Suppressor macrophage (primary cell): ENCODE measurements around the gene GLB1L3.

Experiments used
- DNase-seq, 4 experiments: peaks; one replicate each; pipeline ENCODE4 v3.0.0-alpha.2; 2020 to 2022

GLB1L3 gene

DNA sequence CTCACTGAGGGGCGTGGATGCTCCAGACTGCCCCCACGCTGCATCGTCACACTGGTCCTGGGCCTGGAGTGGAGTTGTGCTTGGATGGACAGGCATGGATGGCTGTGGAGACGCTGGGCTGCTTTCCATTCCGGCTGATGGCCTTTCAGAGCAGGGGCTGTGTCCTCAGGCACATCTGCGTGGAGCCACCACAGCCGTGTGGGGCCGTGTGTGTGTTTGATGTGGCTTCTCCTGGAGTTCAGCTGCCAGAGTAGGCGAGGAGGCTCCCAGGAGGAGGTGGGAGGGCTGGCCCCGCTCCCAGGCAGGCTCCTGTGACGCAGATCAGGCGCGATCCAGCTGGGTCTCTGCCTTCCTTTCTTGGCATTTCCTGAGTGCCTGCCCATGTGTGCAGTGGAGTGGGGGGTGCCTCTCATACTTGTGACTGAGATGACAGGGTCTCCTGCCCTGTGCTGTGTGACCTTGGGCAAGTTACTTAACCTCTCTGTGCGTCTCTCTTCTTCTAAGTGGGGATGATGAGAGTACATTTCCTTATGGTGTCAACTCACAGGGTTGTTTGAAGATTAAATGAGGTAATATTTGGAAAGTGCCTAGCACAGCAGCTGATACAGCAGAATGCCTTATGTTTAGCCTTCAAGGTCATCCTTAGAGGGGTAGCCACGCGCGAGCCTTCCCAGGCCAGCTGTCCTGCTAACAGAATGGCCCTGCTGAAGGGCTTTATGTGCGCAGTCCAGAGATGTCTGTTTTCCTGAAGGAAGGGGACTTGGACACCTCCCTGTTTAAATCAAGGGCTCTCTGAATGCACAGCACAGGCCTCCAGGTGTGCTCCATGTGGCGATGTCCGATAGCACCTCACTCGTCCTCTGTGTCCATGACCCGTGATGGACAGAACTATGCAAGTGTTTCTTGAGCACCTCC lies 89.1 kb downstream of the GLB1L3 start:
- DNase-seq, result no peak

DNA sequence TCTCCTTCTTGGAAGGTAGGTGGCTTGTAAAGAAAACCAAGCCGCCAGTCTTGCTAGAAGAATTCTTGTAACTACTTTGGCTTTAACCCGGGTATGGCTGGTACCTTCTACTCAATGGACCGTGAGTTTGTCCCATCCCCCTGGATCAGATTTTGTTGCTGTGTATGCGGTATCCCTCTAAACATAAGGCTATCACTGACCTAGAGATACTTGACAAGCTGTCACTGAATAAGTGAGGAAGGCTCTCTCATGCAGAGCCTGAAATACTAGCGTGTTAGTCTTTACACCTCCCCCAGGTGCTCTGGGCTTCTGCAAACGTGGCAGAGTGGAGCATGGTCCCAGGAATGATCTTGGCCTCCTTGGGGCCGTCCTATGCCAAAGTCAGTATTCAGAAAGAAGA lies 90.1 kb downstream of the GLB1L3 start:
- no peak for DNase-seq

DNA sequence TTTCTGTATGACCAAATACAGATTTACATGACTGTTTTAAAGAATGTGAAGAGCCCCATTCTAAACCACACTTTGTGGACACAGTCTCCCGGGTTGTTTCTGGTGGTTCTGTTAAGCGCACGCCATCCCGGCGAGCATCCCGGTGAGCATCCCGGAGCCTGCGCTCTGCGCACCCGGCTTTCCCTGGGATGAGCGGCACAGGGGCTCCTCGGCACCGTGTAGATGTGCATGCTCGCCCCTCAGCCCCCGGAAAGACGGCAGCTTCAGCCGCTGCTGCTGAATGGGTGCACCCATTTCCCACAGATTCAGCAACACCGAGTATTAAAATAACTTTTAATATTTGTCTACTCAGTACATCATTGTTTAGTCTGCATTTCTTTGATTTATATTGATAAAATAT lies 91.6 kb downstream of the GLB1L3 start:
- no peak for DNase-seq
